ENCODE measurements around the gene DCDC2C. TPM values are rescaled to one million over a fixed set of nuclear protein-coding genes. Genes with fewer than 3 reads are reported as not detected.

Gene DCDC2C
- total and polyA plus RNA-seq, 2 experiments from 2014 or later = 0.45 TPM; not detected in 1

DNA sequence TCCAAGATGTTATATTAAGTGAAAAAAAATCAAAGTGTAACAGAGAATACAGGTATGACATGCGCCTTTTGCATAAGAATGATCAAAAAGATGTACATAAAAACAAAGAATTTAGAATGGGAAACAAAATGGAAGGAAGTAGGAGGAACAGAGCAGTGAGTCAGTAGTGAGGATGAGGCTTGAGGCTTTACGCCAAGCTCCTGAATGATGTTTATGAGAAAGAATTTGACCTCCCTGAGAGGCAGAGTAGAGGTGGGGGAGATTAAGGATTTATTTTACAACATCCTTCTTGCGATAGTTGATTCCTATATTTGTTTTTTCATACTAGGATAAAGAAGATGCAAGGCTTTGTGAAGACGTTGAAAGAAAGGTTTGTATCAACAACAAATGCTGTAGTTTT, 81.4 kb downstream of the DCDC2C start:
- Mint-ChIP-seq H3K4me3 (no peak overlapping the region), H3K9me3 (peaks cover 65% of the 10 kb centered on the region), H3K27ac (no peak overlapping the region), H3K27me3 (ENCODE audit: insufficient read depth, low read depth, poor library complexity) (no peaks in the 10 kb centered on the region), H3K4me1 (peaks cover 7% of the 10 kb centered on the region), H3K36me3 (ENCODE audit: low read depth) (no peaks in the 10 kb centered on the region; the same call in 2 of the 3 replicates)
- Histone ChIP-seq H3F3A (replicated peaks; ENCODE audit: low read depth) (no peaks in the 10 kb centered on the region), H4K20me1 (replicated peaks; ENCODE audit: insufficient read depth) (no peaks in the 10 kb centered on the region), H3K27ac (ENCODE audit: low read depth) (no peak overlapping the region), H3K4me3 (no peak overlapping the region), H3K4me2 (no peak overlapping the region), H3K36me3 (ENCODE audit: insufficient read depth) (no peaks in the 10 kb centered on the region), H3K9me2 (ENCODE audit: insufficient read depth) (no peaks in the 10 kb centered on the region), H3K4me1 (ENCODE audit: insufficient read depth) (no peaks in the 10 kb centered on the region), H2AFZ (no peak overlapping the region), H3K79me2 (replicated peaks; ENCODE audit: insufficient read depth) (no peaks in the 10 kb centered on the region), H3K27me3 (ENCODE audit: insufficient read depth) (no peaks in the 10 kb centered on the region)
- TF ChIP-seq CREB1 (CRISPR knock-in tag; IDR thresholded peaks at IDR 0.05; ENCODE audit: low read depth) (no peak), EZH2phosphoT487 (IDR thresholded peaks at IDR 0.05; ENCODE audit: unreplicated experiment) (no peak), ZNF114 (CRISPR knock-in tag; IDR thresholded peaks at IDR 0.05) (no peak), EZH2 (IDR thresholded peaks at IDR 0.05; ENCODE audit: low read depth, unreplicated experiment) (no peak), ZNF331 (CRISPR knock-in tag; IDR thresholded peaks at IDR 0.05; ENCODE audit: low read depth) (no peak), STAT1 (IDR thresholded peaks at IDR 0.05; ENCODE audit: unreplicated experiment) (no peak), NANOG (IDR thresholded peaks at IDR 0.05; ENCODE audit: borderline replicate concordance) (no peak), POLR2AphosphoS5 (IDR thresholded peaks at IDR 0.05; ENCODE audit: low read depth) (no peak), JUNB (IDR thresholded peaks at IDR 0.05; ENCODE audit: unreplicated experiment) (no peak)
- TF ChIP-seq, protein P1, sequence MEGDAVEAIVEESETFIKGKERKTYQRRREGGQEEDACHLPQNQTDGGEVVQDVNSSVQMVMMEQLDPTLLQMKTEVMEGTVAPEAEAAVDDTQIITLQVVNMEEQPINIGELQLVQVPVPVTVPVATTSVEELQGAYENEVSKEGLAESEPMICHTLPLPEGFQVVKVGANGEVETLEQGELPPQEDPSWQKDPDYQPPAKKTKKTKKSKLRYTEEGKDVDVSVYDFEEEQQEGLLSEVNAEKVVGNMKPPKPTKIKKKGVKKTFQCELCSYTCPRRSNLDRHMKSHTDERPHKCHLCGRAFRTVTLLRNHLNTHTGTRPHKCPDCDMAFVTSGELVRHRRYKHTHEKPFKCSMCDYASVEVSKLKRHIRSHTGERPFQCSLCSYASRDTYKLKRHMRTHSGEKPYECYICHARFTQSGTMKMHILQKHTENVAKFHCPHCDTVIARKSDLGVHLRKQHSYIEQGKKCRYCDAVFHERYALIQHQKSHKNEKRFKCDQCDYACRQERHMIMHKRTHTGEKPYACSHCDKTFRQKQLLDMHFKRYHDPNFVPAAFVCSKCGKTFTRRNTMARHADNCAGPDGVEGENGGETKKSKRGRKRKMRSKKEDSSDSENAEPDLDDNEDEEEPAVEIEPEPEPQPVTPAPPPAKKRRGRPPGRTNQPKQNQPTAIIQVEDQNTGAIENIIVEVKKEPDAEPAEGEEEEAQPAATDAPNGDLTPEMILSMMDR (conservative IDR thresholded peaks at IDR 0.05; ENCODE audit: low read depth in 2 of 2) = no peak
- TF ChIP-seq, protein P2, sequence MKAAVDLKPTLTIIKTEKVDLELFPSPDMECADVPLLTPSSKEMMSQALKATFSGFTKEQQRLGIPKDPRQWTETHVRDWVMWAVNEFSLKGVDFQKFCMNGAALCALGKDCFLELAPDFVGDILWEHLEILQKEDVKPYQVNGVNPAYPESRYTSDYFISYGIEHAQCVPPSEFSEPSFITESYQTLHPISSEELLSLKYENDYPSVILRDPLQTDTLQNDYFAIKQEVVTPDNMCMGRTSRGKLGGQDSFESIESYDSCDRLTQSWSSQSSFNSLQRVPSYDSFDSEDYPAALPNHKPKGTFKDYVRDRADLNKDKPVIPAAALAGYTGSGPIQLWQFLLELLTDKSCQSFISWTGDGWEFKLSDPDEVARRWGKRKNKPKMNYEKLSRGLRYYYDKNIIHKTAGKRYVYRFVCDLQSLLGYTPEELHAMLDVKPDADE (IDR thresholded peaks at IDR 0.05) = no peak
- TF ChIP-seq, protein P3, sequence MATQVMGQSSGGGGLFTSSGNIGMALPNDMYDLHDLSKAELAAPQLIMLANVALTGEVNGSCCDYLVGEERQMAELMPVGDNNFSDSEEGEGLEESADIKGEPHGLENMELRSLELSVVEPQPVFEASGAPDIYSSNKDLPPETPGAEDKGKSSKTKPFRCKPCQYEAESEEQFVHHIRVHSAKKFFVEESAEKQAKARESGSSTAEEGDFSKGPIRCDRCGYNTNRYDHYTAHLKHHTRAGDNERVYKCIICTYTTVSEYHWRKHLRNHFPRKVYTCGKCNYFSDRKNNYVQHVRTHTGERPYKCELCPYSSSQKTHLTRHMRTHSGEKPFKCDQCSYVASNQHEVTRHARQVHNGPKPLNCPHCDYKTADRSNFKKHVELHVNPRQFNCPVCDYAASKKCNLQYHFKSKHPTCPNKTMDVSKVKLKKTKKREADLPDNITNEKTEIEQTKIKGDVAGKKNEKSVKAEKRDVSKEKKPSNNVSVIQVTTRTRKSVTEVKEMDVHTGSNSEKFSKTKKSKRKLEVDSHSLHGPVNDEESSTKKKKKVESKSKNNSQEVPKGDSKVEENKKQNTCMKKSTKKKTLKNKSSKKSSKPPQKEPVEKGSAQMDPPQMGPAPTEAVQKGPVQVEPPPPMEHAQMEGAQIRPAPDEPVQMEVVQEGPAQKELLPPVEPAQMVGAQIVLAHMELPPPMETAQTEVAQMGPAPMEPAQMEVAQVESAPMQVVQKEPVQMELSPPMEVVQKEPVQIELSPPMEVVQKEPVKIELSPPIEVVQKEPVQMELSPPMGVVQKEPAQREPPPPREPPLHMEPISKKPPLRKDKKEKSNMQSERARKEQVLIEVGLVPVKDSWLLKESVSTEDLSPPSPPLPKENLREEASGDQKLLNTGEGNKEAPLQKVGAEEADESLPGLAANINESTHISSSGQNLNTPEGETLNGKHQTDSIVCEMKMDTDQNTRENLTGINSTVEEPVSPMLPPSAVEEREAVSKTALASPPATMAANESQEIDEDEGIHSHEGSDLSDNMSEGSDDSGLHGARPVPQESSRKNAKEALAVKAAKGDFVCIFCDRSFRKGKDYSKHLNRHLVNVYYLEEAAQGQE (IDR thresholded peaks at IDR 0.05; ENCODE audit: unreplicated experiment) = no peak
- TF ChIP-seq, protein P4, sequence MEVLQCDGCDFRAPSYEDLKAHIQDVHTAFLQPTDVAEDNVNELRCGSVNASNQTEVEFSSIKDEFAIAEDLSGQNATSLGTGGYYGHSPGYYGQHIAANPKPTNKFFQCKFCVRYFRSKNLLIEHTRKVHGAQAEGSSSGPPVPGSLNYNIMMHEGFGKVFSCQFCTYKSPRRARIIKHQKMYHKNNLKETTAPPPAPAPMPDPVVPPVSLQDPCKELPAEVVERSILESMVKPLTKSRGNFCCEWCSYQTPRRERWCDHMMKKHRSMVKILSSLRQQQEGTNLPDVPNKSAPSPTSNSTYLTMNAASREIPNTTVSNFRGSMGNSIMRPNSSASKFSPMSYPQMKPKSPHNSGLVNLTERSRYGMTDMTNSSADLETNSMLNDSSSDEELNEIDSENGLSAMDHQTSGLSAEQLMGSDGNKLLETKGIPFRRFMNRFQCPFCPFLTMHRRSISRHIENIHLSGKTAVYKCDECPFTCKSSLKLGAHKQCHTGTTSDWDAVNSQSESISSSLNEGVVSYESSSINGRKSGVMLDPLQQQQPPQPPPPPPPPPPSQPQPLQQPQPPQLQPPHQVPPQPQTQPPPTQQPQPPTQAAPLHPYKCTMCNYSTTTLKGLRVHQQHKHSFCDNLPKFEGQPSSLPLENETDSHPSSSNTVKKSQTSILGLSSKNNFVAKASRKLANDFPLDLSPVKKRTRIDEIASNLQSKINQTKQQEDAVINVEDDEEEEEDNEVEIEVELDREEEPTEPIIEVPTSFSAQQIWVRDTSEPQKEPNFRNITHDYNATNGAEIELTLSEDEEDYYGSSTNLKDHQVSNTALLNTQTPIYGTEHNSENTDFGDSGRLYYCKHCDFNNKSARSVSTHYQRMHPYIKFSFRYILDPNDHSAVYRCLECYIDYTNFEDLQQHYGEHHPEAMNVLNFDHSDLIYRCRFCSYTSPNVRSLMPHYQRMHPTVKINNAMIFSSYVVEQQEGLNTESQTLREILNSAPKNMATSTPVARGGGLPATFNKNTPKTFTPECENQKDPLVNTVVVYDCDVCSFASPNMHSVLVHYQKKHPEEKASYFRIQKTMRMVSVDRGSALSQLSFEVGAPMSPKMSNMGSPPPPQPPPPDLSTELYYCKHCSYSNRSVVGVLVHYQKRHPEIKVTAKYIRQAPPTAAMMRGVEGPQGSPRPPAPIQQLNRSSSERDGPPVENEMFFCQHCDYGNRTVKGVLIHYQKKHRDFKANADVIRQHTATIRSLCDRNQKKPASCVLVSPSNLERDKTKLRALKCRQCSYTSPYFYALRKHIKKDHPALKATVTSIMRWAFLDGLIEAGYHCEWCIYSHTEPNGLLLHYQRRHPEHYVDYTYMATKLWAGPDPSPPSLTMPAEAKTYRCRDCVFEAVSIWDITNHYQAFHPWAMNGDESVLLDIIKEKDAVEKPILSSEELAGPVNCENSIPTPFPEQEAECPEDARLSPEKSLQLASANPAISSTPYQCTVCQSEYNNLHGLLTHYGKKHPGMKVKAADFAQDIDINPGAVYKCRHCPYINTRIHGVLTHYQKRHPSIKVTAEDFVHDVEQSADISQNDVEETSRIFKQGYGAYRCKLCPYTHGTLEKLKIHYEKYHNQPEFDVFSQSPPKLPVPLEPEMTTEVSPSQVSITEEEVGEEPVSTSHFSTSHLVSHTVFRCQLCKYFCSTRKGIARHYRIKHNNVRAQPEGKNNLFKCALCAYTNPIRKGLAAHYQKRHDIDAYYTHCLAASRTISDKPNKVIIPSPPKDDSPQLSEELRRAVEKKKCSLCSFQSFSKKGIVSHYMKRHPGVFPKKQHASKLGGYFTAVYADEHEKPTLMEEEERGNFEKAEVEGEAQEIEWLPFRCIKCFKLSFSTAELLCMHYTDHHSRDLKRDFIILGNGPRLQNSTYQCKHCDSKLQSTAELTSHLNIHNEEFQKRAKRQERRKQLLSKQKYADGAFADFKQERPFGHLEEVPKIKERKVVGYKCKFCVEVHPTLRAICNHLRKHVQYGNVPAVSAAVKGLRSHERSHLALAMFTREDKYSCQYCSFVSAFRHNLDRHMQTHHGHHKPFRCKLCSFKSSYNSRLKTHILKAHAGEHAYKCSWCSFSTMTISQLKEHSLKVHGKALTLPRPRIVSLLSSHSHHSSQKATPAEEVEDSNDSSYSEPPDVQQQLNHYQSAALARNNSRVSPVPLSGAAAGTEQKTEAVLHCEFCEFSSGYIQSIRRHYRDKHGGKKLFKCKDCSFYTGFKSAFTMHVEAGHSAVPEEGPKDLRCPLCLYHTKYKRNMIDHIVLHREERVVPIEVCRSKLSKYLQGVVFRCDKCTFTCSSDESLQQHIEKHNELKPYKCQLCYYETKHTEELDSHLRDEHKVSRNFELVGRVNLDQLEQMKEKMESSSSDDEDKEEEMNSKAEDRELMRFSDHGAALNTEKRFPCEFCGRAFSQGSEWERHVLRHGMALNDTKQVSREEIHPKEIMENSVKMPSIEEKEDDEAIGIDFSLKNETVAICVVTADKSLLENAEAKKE (CRISPR knock-in tag; IDR thresholded peaks at IDR 0.05) = no peak
- ATAC-seq (no peak), DNase-seq (ENCODE audit: low spot score) (no peak)

Data from GM23338 (cell line).